Measurements from ENCODE around the gene ARSB.

Gene ARSB

GRCh38 chr5:78985116-78985724, at the start of gene ARSB:
ARSB (minus strand) TSS chr5:78985310; CDS start chr5:78985248, 62 bp downstream.
- Mint-ChIP-seq H3K27me3 (no peaks in the 10 kb centered on the region), H3K4me3 (peak within 1 kb of the TSS; percentile 90), H3K27ac (peak within 1 kb of the TSS; percentile 93), H3K4me1 (ENCODE audit: low read depth) (peaks cover 33% of the 10 kb centered on the region), H3K9me3 (no peaks in the 10 kb centered on the region), H3K36me3 (ENCODE audit: low read depth) (no peaks in the 10 kb centered on the region)
- intact Hi-C loops (cut with micrococcal nuclease): no loop called here

- intact Hi-C loops (cut with micrococcal nuclease): no loop called here
- Mint-ChIP-seq H3K4me3 (no peak overlapping the region), H3K27me3 (peaks cover 2% of the 10 kb centered on the region), H3K36me3 (ENCODE audit: low read depth) (no peaks in the 10 kb centered on the region), H3K4me1 (ENCODE audit: low read depth) (no peaks in the 10 kb centered on the region), H3K9me3 (no peaks in the 10 kb centered on the region), H3K27ac (no peak overlapping the region)
Observed at GRCh38 chr5:79032782-79033181, 47.7 kb upstream of the ARSB start.

- intact Hi-C loops (cut with micrococcal nuclease): no loop called here
- Mint-ChIP-seq H3K27ac (no peak overlapping the region), H3K27me3 (peaks cover 6% of the 10 kb centered on the region), H3K4me1 (ENCODE audit: low read depth) (no peaks in the 10 kb centered on the region), H3K4me3 (no peak overlapping the region), H3K36me3 (ENCODE audit: low read depth) (no peaks in the 10 kb centered on the region), H3K9me3 (no peaks in the 10 kb centered on the region)
Observed at GRCh38 chr5:79032031-79032695, 47.1 kb upstream of the ARSB start.

GRCh38 chr5:79031485-79031867, 46.4 kb upstream of the ARSB start:
- Mint-ChIP-seq H3K36me3 (ENCODE audit: low read depth) (no peaks in the 10 kb centered on the region), H3K27me3 (peaks cover 9% of the 10 kb centered on the region), H3K4me3 (no peak overlapping the region), H3K27ac (no peak overlapping the region), H3K9me3 (no peaks in the 10 kb centered on the region), H3K4me1 (ENCODE audit: low read depth) (no peaks in the 10 kb centered on the region)
- intact Hi-C loops (cut with micrococcal nuclease): no loop called here

GRCh38 chr5:79030663-79031484, 45.8 kb upstream of the ARSB start:
- Mint-ChIP-seq H3K4me3 (no peak overlapping the region), H3K36me3 (ENCODE audit: low read depth) (no peaks in the 10 kb centered on the region), H3K4me1 (ENCODE audit: low read depth) (no peaks in the 10 kb centered on the region), H3K27ac (no peak overlapping the region), H3K9me3 (no peaks in the 10 kb centered on the region), H3K27me3 (peaks cover 9% of the 10 kb centered on the region)
- intact Hi-C loops (cut with micrococcal nuclease): no loop called here

GRCh38 chr5:79025054-79025472, 40.0 kb upstream of the ARSB start:
- H3K9me3 Mint-ChIP-seq: no peaks in the 10 kb centered on the region
- peak overlapping the region; percentile 28 for H3K4me3 Mint-ChIP-seq
- H3K36me3 Mint-ChIP-seq (ENCODE audit: low read depth): no peaks in the 10 kb centered on the region
- H3K27ac Mint-ChIP-seq: no peak overlapping the region
- intact Hi-C loops (cut with micrococcal nuclease): loop anchor here (1.0 kb wide), 2 partner anchors 85 to 108 kb away; no protein-coding TSS in a partner anchor
- H3K27me3 Mint-ChIP-seq: peaks cover 31% of the 10 kb centered on the region
- peaks cover 15% of the 10 kb centered on the region for H3K4me1 Mint-ChIP-seq (ENCODE audit: low read depth)

GRCh38 chr5:79023947-79024346, 38.8 kb upstream of the ARSB start:
- Mint-ChIP-seq H3K4me3 (no peak overlapping the region), H3K36me3 (ENCODE audit: low read depth) (no peaks in the 10 kb centered on the region), H3K27ac (no peak overlapping the region), H3K9me3 (no peaks in the 10 kb centered on the region), H3K4me1 (ENCODE audit: low read depth) (peaks cover 15% of the 10 kb centered on the region), H3K27me3 (peaks cover 39% of the 10 kb centered on the region)
- intact Hi-C loops (cut with micrococcal nuclease): loop anchor here (5.0 kb wide), 2 partner anchors 122 to 438 kb away; no protein-coding TSS in a partner anchor

GRCh38 chr5:79023348-79023747, 38.2 kb upstream of the ARSB start:
- Mint-ChIP-seq H3K27me3 (peaks cover 39% of the 10 kb centered on the region), H3K9me3 (no peaks in the 10 kb centered on the region)

GRCh38 chr5:79022771-79023170, 37.7 kb upstream of the ARSB start:
- Mint-ChIP-seq H3K27me3 (peaks cover 40% of the 10 kb centered on the region), H3K36me3 (ENCODE audit: low read depth) (no peaks in the 10 kb centered on the region), H3K27ac (no peak overlapping the region), H3K4me3 (no peak overlapping the region), H3K9me3 (no peaks in the 10 kb centered on the region), H3K4me1 (ENCODE audit: low read depth) (peaks cover 15% of the 10 kb centered on the region)
- intact Hi-C loops (cut with micrococcal nuclease): loop anchor here (5.0 kb wide), 2 partner anchors 120 to 440 kb away; no protein-coding TSS in a partner anchor

More at GRCh38 chr5:79023348-79023747, 38.2 kb upstream of the ARSB start:
- Mint-ChIP-seq H3K27ac (no peak overlapping the region), H3K36me3 (ENCODE audit: low read depth) (no peaks in the 10 kb centered on the region), H3K4me1 (ENCODE audit: low read depth) (peaks cover 15% of the 10 kb centered on the region), H3K4me3 (no peak overlapping the region)
- intact Hi-C loops (cut with micrococcal nuclease): loop anchor here (5.0 kb wide), 2 partner anchors 121 to 439 kb away; no protein-coding TSS in a partner anchor

- Mint-ChIP-seq H3K27me3 (peaks cover 36% of the 10 kb centered on the region), H3K4me3 (no peak overlapping the region), H3K4me1 (ENCODE audit: low read depth) (peaks cover 15% of the 10 kb centered on the region), H3K36me3 (ENCODE audit: low read depth) (no peaks in the 10 kb centered on the region), H3K9me3 (no peaks in the 10 kb centered on the region), H3K27ac (no peak overlapping the region)
- intact Hi-C loops (cut with micrococcal nuclease): loop anchor here (1.0 to 5.0 kb wide), 3 partner anchors 112 to 441 kb away; no protein-coding TSS in a partner anchor
Observed at GRCh38 chr5:79021753-79022152, 36.6 kb upstream of the ARSB start.

GRCh38 chr5:79020861-79021561, 35.9 kb upstream of the ARSB start:
- no peak overlapping the region for H3K27ac Mint-ChIP-seq
- H3K4me3 Mint-ChIP-seq: no peak overlapping the region
- peaks cover 37% of the 10 kb centered on the region for H3K27me3 Mint-ChIP-seq
- H3K36me3 Mint-ChIP-seq (ENCODE audit: low read depth): no peaks in the 10 kb centered on the region
- H3K4me1 Mint-ChIP-seq (ENCODE audit: low read depth): peaks cover 15% of the 10 kb centered on the region
- intact Hi-C loops (cut with micrococcal nuclease): loop anchor here (1.0 to 5.0 kb wide), 3 partner anchors 112 to 441 kb away; no protein-coding TSS in a partner anchor
- H3K9me3 Mint-ChIP-seq: no peaks in the 10 kb centered on the region

GRCh38 chr5:79014631-79015030, 29.5 kb upstream of the ARSB start:
- Mint-ChIP-seq H3K4me1 (ENCODE audit: low read depth) (no peaks in the 10 kb centered on the region), H3K36me3 (ENCODE audit: low read depth) (no peaks in the 10 kb centered on the region), H3K4me3 (no peak overlapping the region), H3K27me3 (peaks cover 17% of the 10 kb centered on the region), H3K9me3 (peaks cover 15% of the 10 kb centered on the region), H3K27ac (no peak overlapping the region)
- intact Hi-C loops (cut with micrococcal nuclease): no loop called here

GRCh38 chr5:79011869-79012268, 26.8 kb upstream of the ARSB start:
- peaks cover 15% of the 10 kb centered on the region for H3K9me3 Mint-ChIP-seq

More at GRCh38 chr5:79011869-79012268, 26.8 kb upstream of the ARSB start:
- H3K36me3 Mint-ChIP-seq (ENCODE audit: low read depth): no peaks in the 10 kb centered on the region
- H3K4me3 Mint-ChIP-seq: no peak overlapping the region
- peaks cover 7% of the 10 kb centered on the region for H3K27me3 Mint-ChIP-seq
- intact Hi-C loops (cut with micrococcal nuclease): no loop called here
- no peak overlapping the region for H3K27ac Mint-ChIP-seq
- no peaks in the 10 kb centered on the region for H3K4me1 Mint-ChIP-seq (ENCODE audit: low read depth)

Data from dendritic cell treated with granulocyte-macrophage colony-stimulating factor and Interleukin-4, amounts not matched to agents 40 ng/mL and 50 ng/mL, for 4 days (primary cell).